Fibroblast of lung (primary cell): ENCODE data around the gene ANGPT4.

Experiments used
- EZH2 ChIP-seq: IDR thresholded peaks from 2 replicates; pipeline ENCODE4 v1.5.1; 2012; ENCODE audit warnings: low read length, control low read depth, mild to moderate bottlenecking; ENCODE audit errors: missing control alignments
- TF ChIP-seq, protein P1 (sequence below), 2 donors: IDR thresholded peaks in 1 of 2; conservative IDR thresholded peaks in 1 of 2; 1 replicate in 1 of 2; 2 replicates in 1 of 2; pipeline ENCODE4 v1.5.1; 2011 to 2012; ENCODE audit warnings: low read length in 2 of 2, control low read depth in 1 of 2, inconsistent platforms in 1 of 2, low read depth in 1 of 2, mild to moderate bottlenecking in 1 of 2

GRCh38 chr20:961768-962167 is 45.6 kb upstream of the ANGPT4 start:
- TF ChIP-seq, protein P1, sequence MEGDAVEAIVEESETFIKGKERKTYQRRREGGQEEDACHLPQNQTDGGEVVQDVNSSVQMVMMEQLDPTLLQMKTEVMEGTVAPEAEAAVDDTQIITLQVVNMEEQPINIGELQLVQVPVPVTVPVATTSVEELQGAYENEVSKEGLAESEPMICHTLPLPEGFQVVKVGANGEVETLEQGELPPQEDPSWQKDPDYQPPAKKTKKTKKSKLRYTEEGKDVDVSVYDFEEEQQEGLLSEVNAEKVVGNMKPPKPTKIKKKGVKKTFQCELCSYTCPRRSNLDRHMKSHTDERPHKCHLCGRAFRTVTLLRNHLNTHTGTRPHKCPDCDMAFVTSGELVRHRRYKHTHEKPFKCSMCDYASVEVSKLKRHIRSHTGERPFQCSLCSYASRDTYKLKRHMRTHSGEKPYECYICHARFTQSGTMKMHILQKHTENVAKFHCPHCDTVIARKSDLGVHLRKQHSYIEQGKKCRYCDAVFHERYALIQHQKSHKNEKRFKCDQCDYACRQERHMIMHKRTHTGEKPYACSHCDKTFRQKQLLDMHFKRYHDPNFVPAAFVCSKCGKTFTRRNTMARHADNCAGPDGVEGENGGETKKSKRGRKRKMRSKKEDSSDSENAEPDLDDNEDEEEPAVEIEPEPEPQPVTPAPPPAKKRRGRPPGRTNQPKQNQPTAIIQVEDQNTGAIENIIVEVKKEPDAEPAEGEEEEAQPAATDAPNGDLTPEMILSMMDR (conservative IDR thresholded peaks at IDR 0.05 in 1 of 2, IDR thresholded peaks at IDR 0.05 in 1 of 2; ENCODE audit: low read depth in 1 of 2, low read length in 2 of 2) = no peak
- TF ChIP-seq EZH2 = no peak
